ENCODE results near the gene ETNK2.
A peak's percentile ranks its signal among the peaks of the same experiment; 100 is the strongest.

ETNK2 gene

GRCh38 chr1:204084247-204084772, 67.5 kb downstream of the ETNK2 start:
- H3K27me3 ChIP-seq (ENCODE audit: control insufficient read depth in 1 of 2, insufficient read depth in 2 of 2, low read length in 2 of 2) = no peaks in the 10 kb centered on the region
- no peaks in the 10 kb centered on the region for H3K36me3 ChIP-seq (ENCODE audit: control insufficient read depth in 1 of 2, insufficient read depth in 2 of 2, low read length in 2 of 2)
- H3K9ac ChIP-seq (ENCODE audit: low read depth in 1 of 2, low read length in 2 of 2) = peak overlapping the region; percentile 5 to 18
- no peaks in the 10 kb centered on the region for H3K9me3 ChIP-seq (ENCODE audit: control insufficient read depth in 1 of 2, low read length in 2 of 2)
- peaks cover 51 to 57% of the 10 kb centered on the region in 2 donors for H3K4me1 ChIP-seq (ENCODE audit: control insufficient read depth in 1 of 2, insufficient read depth in 2 of 2, low read length in 2 of 2)
- H3K4me3 ChIP-seq (ENCODE audit: low read depth in 1 of 2, low read length in 2 of 2) = no peak overlapping the region
- peak overlapping the region; percentile 26 for H3K27ac ChIP-seq (ENCODE audit: low read depth, low read length)

GRCh38 chr1:204083491-204083890, 68.4 kb downstream of the ETNK2 start:
- Histone ChIP-seq H3K36me3 (ENCODE audit: control insufficient read depth in 1 of 2, insufficient read depth in 2 of 2, low read length in 2 of 2) (no peaks in the 10 kb centered on the region), H3K9ac (ENCODE audit: low read depth in 1 of 2, low read length in 2 of 2) (peak overlapping the region; percentile 5 to 18), H3K4me3 (ENCODE audit: low read depth in 1 of 2, low read length in 2 of 2) (no peak overlapping the region), H3K27ac (ENCODE audit: low read depth, low read length) (no peak overlapping the region), H3K9me3 (ENCODE audit: control insufficient read depth in 1 of 2, low read length in 2 of 2) (no peaks in the 10 kb centered on the region), H3K4me1 (ENCODE audit: control insufficient read depth in 1 of 2, insufficient read depth in 2 of 2, low read length in 2 of 2) (peaks cover 53% of the 10 kb centered on the region in 2 donors), H3K27me3 (ENCODE audit: control insufficient read depth in 1 of 2, insufficient read depth in 2 of 2, low read length in 2 of 2) (no peaks in the 10 kb centered on the region)

DNA sequence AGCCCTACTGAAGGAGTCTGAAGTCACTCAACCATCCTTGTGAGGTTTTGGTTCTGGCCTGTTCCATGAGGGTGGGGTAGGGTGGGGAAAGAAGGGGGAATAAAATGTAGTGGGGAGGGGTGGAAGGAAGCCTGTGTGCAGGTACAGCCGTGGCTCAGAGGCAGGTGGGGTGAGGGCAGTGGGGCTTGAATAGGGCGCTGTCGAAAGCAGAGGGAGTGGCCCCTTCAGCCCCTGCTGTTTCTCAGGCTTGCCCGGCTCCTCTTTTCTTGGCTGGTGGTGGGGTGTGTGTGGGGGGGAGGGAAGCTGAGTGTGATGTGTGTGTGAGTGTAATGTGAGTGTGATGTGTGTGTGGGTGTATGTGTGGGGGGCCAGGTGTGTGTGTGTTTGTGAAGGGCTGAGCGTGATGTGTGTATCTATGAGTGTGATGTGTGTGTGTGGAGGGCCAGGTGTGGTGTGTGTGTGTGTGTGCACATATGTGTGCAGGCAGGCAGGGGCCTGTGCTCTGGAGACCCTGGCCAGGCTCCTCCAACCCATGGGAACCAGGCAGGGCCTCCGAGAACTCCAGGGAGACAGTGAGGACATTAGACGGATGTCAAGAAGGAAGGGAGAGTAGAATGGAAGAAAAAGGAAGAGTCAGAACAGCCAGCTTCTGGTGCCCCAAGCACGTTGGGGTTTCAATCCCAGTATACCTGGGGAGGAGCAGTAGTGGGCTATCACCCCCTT, 69.9 kb downstream of the ETNK2 start:
- no peak overlapping the region for H3K27ac ChIP-seq (ENCODE audit: low read depth, low read length)
- H3K4me1 ChIP-seq (ENCODE audit: control insufficient read depth in 1 of 2, insufficient read depth in 2 of 2, low read length in 2 of 2) = peaks cover 39 to 47% of the 10 kb centered on the region in 2 donors
- no peaks in the 10 kb centered on the region for H3K36me3 ChIP-seq (ENCODE audit: control insufficient read depth in 1 of 2, insufficient read depth in 2 of 2, low read length in 2 of 2)
- no peak overlapping the region for H3K4me3 ChIP-seq (ENCODE audit: low read depth in 1 of 2, low read length in 2 of 2)
- no peaks in the 10 kb centered on the region for H3K9me3 ChIP-seq (ENCODE audit: control insufficient read depth in 1 of 2, low read length in 2 of 2)
- H3K27me3 ChIP-seq (ENCODE audit: control insufficient read depth in 1 of 2, insufficient read depth in 2 of 2, low read length in 2 of 2) = no peaks in the 10 kb centered on the region
- H3K9ac ChIP-seq (ENCODE audit: low read depth in 1 of 2, low read length in 2 of 2) = no peak overlapping the region

DNA sequence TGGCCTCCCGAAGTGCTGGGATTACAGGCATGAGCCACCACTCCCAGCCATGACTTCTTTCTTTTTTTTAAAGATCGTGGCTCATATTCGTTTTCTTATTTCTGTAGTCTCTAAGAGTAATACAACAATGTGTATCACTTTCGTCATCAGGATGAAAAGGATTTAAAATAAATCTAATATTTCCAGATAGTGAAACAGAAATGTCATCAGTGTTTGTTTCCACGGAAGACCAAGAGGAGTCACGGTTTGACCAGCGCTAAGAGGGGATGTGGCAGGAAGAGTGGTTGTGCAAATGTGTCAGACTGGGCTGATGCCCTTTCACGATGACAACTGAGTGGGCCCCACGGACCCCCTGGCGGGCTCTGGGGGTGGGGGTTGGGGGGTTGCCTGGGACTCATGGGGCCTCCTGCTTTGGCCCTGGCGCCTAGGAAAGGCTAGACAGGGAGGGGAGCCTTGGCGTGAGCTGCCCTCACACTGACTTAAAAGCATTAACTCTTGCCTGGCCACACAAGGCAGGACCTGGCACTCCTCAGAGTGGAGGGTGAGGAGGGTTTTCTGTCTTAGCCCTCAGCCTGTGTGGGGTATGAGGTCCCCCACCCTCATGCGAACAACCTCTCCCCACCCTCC, 70.6 kb downstream of the ETNK2 start:
- H3K4me3 ChIP-seq (ENCODE audit: low read depth in 1 of 2, low read length in 2 of 2) = no peak overlapping the region
- peaks cover 44 to 49% of the 10 kb centered on the region in 2 donors for H3K4me1 ChIP-seq (ENCODE audit: control insufficient read depth in 1 of 2, insufficient read depth in 2 of 2, low read length in 2 of 2)
- H3K27ac ChIP-seq (ENCODE audit: low read depth, low read length) = no peak overlapping the region
- no peak overlapping the region for H3K9ac ChIP-seq (ENCODE audit: low read depth in 1 of 2, low read length in 2 of 2)
- no peaks in the 10 kb centered on the region for H3K27me3 ChIP-seq (ENCODE audit: control insufficient read depth in 1 of 2, insufficient read depth in 2 of 2, low read length in 2 of 2)
- H3K9me3 ChIP-seq (ENCODE audit: control insufficient read depth in 1 of 2, low read length in 2 of 2) = no peaks in the 10 kb centered on the region
- no peaks in the 10 kb centered on the region for H3K36me3 ChIP-seq (ENCODE audit: control insufficient read depth in 1 of 2, insufficient read depth in 2 of 2, low read length in 2 of 2)

Measured in duodenal mucosa (tissue), 2 donors.